HepG2 (cell line): ENCODE data around the gene IP6K1. TPM values are rescaled to one million over a fixed set of nuclear protein-coding genes. Genes with fewer than 3 reads are reported as not detected.

Source experiments
- GATAD2A ChIP-seq: IDR thresholded peaks from 2 replicates; pipeline ENCODE4 v1.6.1; 2016
- HNF4A ChIP-seq: sonication (generic); formaldehyde crosslinking; IDR thresholded peaks from 2 replicates; pipeline ENCODE4 v1.4.0; 2020; ENCODE audit warnings: missing genetic modification reagents
- HOXA3 ChIP-seq: sonication (generic); formaldehyde crosslinking; IDR thresholded peaks from 2 replicates; pipeline ENCODE4 v1.5.0; 2020; ENCODE audit warnings: missing genetic modification reagents
- MIER3 ChIP-seq: IDR thresholded peaks from 2 replicates; pipeline ENCODE4 v1.6.1; 2016; ENCODE audit warnings: missing compliant biosample characterization, borderline replicate concordance
- NFYC ChIP-seq: IDR thresholded peaks from 2 replicates; pipeline ENCODE4 v1.6.1; 2016; ENCODE audit warnings: missing genetic modification reagents, missing compliant biosample characterization
- PHF5A ChIP-seq: IDR thresholded peaks from one replicate; pipeline ENCODE4 v1.6.1; 2018; ENCODE audit warnings: low read depth, missing genetic modification reagents; ENCODE audit not compliant: unreplicated experiment
- RARA ChIP-seq: IDR thresholded peaks from 2 replicates; pipeline ENCODE4 v1.6.1; 2016; ENCODE audit warnings: missing genetic modification reagents, missing compliant biosample characterization
- TMF1 ChIP-seq: sonication (generic); formaldehyde crosslinking; IDR thresholded peaks from 2 replicates; pipeline ENCODE4 v1.8.1; 2022; ENCODE audit warnings: low read depth, missing genetic modification reagents
- ZC3H4 ChIP-seq: sonication (generic); formaldehyde crosslinking; IDR thresholded peaks from 2 replicates; pipeline ENCODE4 v1.4.0; 2020; ENCODE audit warnings: missing genetic modification reagents, borderline replicate concordance
- ZKSCAN8 ChIP-seq: IDR thresholded peaks from 2 replicates; pipeline ENCODE4 v1.6.1; 2016; ENCODE audit warnings: borderline replicate concordance, missing genetic modification reagents, missing compliant biosample characterization
- ZNF501 ChIP-seq: sonication (generic); formaldehyde crosslinking; IDR thresholded peaks from 2 replicates; pipeline ENCODE4 v1.5.1; 2020; ENCODE audit warnings: mild to moderate bottlenecking, moderate library complexity, missing genetic modification reagents
- ZNF878 ChIP-seq: sonication (generic); formaldehyde crosslinking; IDR thresholded peaks from 2 replicates; pipeline ENCODE4 v1.8.1; 2023; ENCODE audit warnings: mild to moderate bottlenecking, missing genetic modification reagents, moderate library complexity
- polyA plus RNA-seq, 8 experiments: library from polyadenylated mRNA; depleted of rRNA in 3 of 8; stranded (reverse) in 7 of 8; unstranded in 1 of 8; fragments of >200 nt; fragmentation: Illumina TruSeq in 4 of 8; extraction: Trizol in 4 of 8; gene quantifications; 2 replicates each; pipeline versions ENCODE4 v1.2.1 to v1.2.3, GENCODE V29; 2011 to 2016; ENCODE audit warnings: low read depth in 4 of 8, missing spikeins in 1 of 8, mixed read lengths in 1 of 8; ENCODE audit not compliant: insufficient read depth in 1 of 8
- total RNA-seq, 5 experiments: library from RNA; depleted of rRNA; stranded (reverse); fragments of >200 nt; fragmentation: Illumina TruSeq; extraction: Trizol; gene quantifications; 2 replicates each; pipeline ENCODE4 v1.2.3, GENCODE V29; 2016; ENCODE audit warnings: low read depth in 1 of 5
- TF ChIP-seq, protein P1 (sequence below): sonication (generic); formaldehyde crosslinking; IDR thresholded peaks from 2 replicates; pipeline ENCODE4 v1.5.0; 2020; ENCODE audit warnings: missing genetic modification reagents, mild to moderate bottlenecking, borderline replicate concordance
- TF ChIP-seq, protein P2 (sequence below): sonication (generic); IDR thresholded peaks from 2 replicates; pipeline ENCODE4 v1.6.1; 2016; ENCODE audit warnings: low read depth, borderline replicate concordance
- TF ChIP-seq, protein P3 (sequence below): IDR thresholded peaks from 2 replicates; pipeline ENCODE4 v1.6.1; 2012; ENCODE audit warnings: inconsistent platforms
- TF ChIP-seq, protein P4 (sequence below): sonication (generic); formaldehyde crosslinking; IDR thresholded peaks from 2 replicates; pipeline ENCODE4 v1.4.0; 2020; ENCODE audit warnings: missing genetic modification reagents; ENCODE audit errors: not compliant biosample characterization
- TF ChIP-seq, protein P5 (sequence below): sonication (generic); formaldehyde crosslinking; IDR thresholded peaks from 2 replicates; pipeline ENCODE4 v1.4.0; 2020; ENCODE audit warnings: missing genetic modification reagents, borderline replicate concordance
- TF ChIP-seq, protein P6 (sequence below): sonication (generic); formaldehyde crosslinking; IDR thresholded peaks from 2 replicates; pipeline ENCODE4 v1.4.0; 2020; ENCODE audit warnings: missing genetic modification reagents

The IP6K1 gene
- total and polyA plus RNA-seq, 2 of the 13 experiments (the other 11 are each of a cell fraction or from before 2014, with no cell fraction given): 17.7 to 29.7 TPM

DNA sequence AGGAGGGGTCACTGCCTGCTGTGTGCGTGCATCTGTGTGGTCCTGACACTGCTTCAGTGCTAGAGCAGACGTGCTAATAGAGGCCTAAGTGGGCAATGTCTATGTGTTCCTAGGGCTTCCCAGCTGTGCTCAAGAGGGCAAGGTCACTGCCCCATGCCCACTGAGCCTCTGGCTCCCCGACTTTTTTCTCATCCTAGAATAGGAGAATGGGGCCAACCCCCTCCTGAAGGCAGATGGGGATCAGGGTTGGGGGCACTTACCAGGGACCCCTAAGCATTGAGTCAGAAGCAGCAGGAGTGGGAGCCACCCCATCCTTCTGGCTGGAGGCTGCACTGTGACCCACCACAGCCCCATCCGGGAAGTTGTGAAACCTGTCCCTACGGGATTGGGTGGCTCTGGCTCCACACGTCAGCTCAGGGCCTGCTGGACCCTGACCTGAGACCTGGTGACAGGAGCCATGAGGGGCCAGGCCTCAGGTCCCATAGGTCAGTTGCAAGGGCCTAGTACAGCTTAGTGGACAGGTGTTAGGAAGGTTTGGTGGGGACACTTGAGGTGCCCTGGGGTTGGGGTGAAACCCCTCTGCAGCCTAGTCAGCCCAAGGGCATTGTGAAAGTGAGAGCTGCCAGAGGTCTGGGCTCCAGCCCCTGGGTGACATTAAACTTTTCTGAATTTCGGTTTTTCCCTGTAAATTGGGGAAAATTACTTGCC lies 97.8 kb downstream of the IP6K1 start (continued):
- 0 out of 2 replicates have a peak, but pooled peaks have one; percentile 25 for TF ChIP-seq TMF1 (CRISPR knock-in tag)
- TF ChIP-seq, protein P1, sequence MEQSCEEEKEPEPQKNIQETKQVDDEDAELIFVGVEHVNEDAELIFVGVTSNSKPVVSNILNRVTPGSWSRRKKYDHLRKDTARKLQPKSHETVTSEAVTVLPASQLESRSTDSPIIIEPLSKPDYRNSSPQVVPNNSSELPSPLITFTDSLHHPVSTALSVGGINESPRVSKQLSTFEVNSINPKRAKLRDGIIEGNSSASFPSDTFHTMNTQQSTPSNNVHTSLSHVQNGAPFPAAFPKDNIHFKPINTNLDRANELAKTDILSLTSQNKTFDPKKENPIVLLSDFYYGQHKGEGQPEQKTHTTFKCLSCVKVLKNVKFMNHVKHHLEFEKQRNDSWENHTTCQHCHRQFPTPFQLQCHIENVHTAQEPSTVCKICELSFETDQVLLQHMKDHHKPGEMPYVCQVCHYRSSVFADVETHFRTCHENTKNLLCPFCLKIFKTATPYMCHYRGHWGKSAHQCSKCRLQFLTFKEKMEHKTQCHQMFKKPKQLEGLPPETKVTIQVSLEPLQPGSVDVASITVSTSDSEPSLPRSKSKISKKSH (CRISPR knock-in tag): 0 out of 2 replicates have a peak, but pooled peaks have one; percentile 21
- TF ChIP-seq HOXA3 (CRISPR knock-in tag): peak; percentile 67; the same call in 1 of the 2 replicates
- TF ChIP-seq, protein P2, sequence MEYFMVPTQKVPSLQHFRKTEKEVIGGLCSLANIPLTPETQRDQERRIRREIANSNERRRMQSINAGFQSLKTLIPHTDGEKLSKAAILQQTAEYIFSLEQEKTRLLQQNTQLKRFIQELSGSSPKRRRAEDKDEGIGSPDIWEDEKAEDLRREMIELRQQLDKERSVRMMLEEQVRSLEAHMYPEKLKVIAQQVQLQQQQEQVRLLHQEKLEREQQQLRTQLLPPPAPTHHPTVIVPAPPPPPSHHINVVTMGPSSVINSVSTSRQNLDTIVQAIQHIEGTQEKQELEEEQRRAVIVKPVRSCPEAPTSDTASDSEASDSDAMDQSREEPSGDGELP: peak; percentile 75
- peak; percentile 17; the same call in 1 of the 2 replicates for TF ChIP-seq ZKSCAN8 (CRISPR knock-in tag)
- TF ChIP-seq, protein P3, sequence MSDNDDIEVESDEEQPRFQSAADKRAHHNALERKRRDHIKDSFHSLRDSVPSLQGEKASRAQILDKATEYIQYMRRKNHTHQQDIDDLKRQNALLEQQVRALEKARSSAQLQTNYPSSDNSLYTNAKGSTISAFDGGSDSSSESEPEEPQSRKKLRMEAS: peak; percentile 80
- 0 out of 2 replicates have a peak, but pooled peaks have one; percentile 45 for TF ChIP-seq MIER3 (CRISPR knock-in tag)
- peak; percentile 71 for TF ChIP-seq NFYC
- peak; percentile 65 for TF ChIP-seq GATAD2A (CRISPR knock-in tag)
- TF ChIP-seq, protein P4, sequence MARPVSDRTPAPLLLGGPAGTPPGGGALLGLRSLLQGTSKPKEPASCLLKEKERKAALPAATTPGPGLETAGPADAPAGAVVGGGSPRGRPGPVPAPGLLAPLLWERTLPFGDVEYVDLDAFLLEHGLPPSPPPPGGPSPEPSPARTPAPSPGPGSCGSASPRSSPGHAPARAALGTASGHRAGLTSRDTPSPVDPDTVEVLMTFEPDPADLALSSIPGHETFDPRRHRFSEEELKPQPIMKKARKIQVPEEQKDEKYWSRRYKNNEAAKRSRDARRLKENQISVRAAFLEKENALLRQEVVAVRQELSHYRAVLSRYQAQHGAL (CRISPR knock-in tag): peak; percentile 48
- peak; percentile 89 for TF ChIP-seq HNF4A (CRISPR knock-in tag)
- TF ChIP-seq, protein P5, sequence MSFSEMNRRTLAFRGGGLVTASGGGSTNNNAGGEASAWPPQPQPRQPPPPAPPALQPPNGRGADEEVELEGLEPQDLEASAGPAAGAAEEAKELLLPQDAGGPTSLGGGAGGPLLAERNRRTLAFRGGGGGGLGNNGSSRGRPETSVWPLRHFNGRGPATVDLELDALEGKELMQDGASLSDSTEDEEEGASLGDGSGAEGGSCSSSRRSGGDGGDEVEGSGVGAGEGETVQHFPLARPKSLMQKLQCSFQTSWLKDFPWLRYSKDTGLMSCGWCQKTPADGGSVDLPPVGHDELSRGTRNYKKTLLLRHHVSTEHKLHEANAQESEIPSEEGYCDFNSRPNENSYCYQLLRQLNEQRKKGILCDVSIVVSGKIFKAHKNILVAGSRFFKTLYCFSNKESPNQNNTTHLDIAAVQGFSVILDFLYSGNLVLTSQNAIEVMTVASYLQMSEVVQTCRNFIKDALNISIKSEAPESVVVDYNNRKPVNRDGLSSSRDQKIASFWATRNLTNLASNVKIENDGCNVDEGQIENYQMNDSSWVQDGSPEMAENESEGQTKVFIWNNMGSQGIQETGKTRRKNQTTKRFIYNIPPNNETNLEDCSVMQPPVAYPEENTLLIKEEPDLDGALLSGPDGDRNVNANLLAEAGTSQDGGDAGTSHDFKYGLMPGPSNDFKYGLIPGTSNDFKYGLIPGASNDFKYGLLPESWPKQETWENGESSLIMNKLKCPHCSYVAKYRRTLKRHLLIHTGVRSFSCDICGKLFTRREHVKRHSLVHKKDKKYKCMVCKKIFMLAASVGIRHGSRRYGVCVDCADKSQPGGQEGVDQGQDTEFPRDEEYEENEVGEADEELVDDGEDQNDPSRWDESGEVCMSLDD: peak; percentile 76; the same call in 1 of the 2 replicates
- TF ChIP-seq ZNF501 (CRISPR knock-in tag): peak; percentile 4
- 0 out of 2 replicates have a peak, but pooled peaks have one; percentile 5 for TF ChIP-seq ZC3H4 (CRISPR knock-in tag)
- peak; percentile 63 for TF ChIP-seq PHF5A (CRISPR knock-in tag)
- TF ChIP-seq ZNF878 (CRISPR knock-in tag): peak; percentile 68; the same call in 1 of the 2 replicates
- TF ChIP-seq RARA (CRISPR knock-in tag): peak; percentile 71
- TF ChIP-seq, protein P6, sequence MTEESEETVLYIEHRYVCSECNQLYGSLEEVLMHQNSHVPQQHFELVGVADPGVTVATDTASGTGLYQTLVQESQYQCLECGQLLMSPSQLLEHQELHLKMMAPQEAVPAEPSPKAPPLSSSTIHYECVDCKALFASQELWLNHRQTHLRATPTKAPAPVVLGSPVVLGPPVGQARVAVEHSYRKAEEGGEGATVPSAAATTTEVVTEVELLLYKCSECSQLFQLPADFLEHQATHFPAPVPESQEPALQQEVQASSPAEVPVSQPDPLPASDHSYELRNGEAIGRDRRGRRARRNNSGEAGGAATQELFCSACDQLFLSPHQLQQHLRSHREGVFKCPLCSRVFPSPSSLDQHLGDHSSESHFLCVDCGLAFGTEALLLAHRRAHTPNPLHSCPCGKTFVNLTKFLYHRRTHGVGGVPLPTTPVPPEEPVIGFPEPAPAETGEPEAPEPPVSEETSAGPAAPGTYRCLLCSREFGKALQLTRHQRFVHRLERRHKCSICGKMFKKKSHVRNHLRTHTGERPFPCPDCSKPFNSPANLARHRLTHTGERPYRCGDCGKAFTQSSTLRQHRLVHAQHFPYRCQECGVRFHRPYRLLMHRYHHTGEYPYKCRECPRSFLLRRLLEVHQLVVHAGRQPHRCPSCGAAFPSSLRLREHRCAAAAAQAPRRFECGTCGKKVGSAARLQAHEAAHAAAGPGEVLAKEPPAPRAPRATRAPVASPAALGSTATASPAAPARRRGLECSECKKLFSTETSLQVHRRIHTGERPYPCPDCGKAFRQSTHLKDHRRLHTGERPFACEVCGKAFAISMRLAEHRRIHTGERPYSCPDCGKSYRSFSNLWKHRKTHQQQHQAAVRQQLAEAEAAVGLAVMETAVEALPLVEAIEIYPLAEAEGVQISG (CRISPR knock-in tag): peak; percentile 38
